HG03097 (cell line): ENCODE results near the gene PAXIP1.
A peak's percentile ranks its signal among the peaks of the same experiment; 100 is the strongest.
"Not testable (repeated sequence)": the region's sequence is repeated elsewhere in the genome, so short reads cannot be mapped to it uniquely, and the experiment has no call there.

Source experiments
- ATAC-seq: cut with Tn5 transposase; IDR thresholded peaks from one replicate; pipeline ENCODE4 v1.9.1; 2021; ENCODE audit not compliant: unreplicated experiment, low FRiP score

Gene PAXIP1

GRCh38 chr7:154950960-154951359, 52.0 kb downstream of the PAXIP1 start:
- no peak for ATAC-seq

GRCh38 chr7:154947604-154948003, 55.3 kb downstream of the PAXIP1 start:
- ATAC-seq = no peak

GRCh38 chr7:154946166-154946565, 56.8 kb downstream of the PAXIP1 start:
- no peak for ATAC-seq

GRCh38 chr7:154943906-154944305, 59.0 kb downstream of the PAXIP1 start:
- ATAC-seq = no peak

- ATAC-seq = no peak
Observed at GRCh38 chr7:154942691-154943090, 60.2 kb downstream of the PAXIP1 start.

GRCh38 chr7:154937837-154938236, 65.1 kb downstream of the PAXIP1 start:
- ATAC-seq = no peak

- not testable (repeated sequence) for ATAC-seq
Observed at GRCh38 chr7:154934353-154934952, 68.5 kb downstream of the PAXIP1 start.

- ATAC-seq = no peak
Observed at GRCh38 chr7:154931906-154932305, 71.0 kb downstream of the PAXIP1 start.

- no peak for ATAC-seq
Observed at GRCh38 chr7:154929006-154929726, 73.8 kb downstream of the PAXIP1 start.

GRCh38 chr7:154928136-154929005, 74.6 kb downstream of the PAXIP1 start:
- peak; percentile 75 for ATAC-seq

GRCh38 chr7:154927624-154928125, 75.2 kb downstream of the PAXIP1 start:
- peak; percentile 39 for ATAC-seq

GRCh38 chr7:154922472-154922871, 80.5 kb downstream of the PAXIP1 start:
- not testable (repeated sequence) for ATAC-seq

GRCh38 chr7:154919344-154920225, 83.3 kb downstream of the PAXIP1 start:
- no peak for ATAC-seq

GRCh38 chr7:154918741-154919140, 84.2 kb downstream of the PAXIP1 start:
- no peak for ATAC-seq

- no peak for ATAC-seq
Observed at GRCh38 chr7:154918266-154918665, 84.7 kb downstream of the PAXIP1 start.

GRCh38 chr7:154917808-154918160, 85.1 kb downstream of the PAXIP1 start:
- ATAC-seq = no peak

- no peak for ATAC-seq
Observed at GRCh38 chr7:154916856-154917807, 85.8 kb downstream of the PAXIP1 start.

- ATAC-seq = no peak
Observed at GRCh38 chr7:154916381-154916780, 86.5 kb downstream of the PAXIP1 start.

- no peak for ATAC-seq
Observed at GRCh38 chr7:154915600-154915999, 87.3 kb downstream of the PAXIP1 start.
